Pulmonary artery endothelial cell (primary cell): ENCODE measurements around the gene PARP8. TPM values are rescaled to one million over a fixed set of nuclear protein-coding genes. Genes with fewer than 3 reads are reported as not detected.

ENCODE experiments used
- DNase-seq: peaks from one replicate; pipeline ENCODE4 v3.0.0-alpha.2; 2011; ENCODE audit warnings: low read depth, low spot score
- total RNA-seq: library from RNA; depleted of rRNA; stranded (reverse); fragments of >200 nt; gene quantifications from 2 replicates; pipeline ENCODE4 v1.2.3, GENCODE V29; 2014

The PARP8 gene
- total RNA-seq, 1 donor from 2014 or later = 0.13 TPM

DNA sequence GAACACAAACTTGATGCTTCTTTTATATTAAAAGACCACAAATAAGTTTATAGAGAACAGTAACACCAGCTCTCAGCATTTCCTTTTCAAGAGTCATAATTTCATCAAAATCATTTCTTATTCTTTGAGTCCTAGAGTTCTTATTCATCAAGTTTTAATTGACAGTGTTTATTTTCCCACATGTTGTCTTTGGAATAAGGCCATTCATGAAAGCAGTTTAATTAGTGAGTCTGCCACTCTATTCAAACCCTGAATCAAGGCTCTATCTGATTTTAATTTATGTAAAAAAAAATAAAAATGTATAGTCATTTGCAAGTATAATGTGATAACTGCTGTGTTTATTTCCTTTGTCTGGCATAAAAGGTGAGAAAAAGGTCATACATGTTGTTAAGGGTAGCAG lies 176.7 kb downstream of the PARP8 start:
- no peak for DNase-seq

DNA sequence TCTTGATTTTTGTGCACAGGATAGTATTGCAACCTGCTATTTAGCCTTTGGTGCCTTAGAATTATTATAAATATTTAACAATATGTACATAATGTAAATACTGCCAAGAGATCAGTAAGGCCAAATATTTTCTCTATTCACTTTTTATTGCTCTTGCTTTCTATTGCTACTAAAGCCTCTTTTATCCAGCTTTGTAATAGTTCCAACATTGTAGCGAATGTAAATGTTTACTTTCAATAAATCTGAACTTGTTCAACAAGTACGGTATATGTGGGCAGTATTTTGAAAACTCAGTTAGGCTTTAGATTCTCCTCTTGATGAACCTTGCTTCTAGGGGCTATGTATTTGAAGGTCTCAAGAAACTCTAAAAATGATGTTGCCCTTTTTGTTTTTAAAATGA lies 179.8 kb downstream of the PARP8 start:
- no peak for DNase-seq

DNA sequence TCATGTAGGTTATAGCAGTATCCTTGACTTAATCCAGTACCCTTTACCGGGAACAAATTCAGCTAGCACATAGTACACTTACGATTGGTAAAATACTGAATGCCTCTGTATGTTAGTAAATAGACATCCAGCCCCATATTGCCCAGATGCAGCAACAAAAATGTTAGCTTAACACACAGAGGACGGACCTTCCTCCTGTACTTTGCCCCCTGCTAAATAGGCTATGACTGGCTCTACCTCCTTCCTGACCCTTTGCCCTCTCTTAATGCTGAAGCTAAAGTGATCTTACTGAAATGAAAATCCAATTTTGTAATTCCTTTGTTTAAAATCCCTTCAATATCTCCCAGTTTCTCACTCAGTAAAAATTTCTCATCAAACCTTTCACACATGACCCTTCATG lies 183.1 kb downstream of the PARP8 start:
- no peak for DNase-seq

DNA sequence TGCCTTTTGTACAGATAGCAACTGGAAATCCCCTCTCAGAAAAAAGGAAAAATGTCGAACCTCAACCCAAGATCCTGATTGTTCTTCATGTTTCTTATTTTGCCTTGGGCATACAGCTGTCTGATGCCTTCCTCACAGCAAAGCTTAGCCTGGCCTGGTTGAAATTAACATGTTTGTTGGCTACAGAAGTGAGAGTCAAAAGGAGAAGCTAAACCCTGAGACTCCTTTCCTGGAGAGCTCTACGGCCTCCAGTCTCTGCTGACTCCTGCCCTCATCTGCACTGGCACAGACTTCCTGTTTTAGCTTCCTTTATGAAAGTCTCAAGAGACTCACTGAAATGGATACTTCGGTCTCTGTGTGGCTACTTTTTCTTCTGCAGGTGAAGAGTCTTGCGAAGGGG lies 186.7 kb downstream of the PARP8 start:
- DNase-seq = no peak

DNA sequence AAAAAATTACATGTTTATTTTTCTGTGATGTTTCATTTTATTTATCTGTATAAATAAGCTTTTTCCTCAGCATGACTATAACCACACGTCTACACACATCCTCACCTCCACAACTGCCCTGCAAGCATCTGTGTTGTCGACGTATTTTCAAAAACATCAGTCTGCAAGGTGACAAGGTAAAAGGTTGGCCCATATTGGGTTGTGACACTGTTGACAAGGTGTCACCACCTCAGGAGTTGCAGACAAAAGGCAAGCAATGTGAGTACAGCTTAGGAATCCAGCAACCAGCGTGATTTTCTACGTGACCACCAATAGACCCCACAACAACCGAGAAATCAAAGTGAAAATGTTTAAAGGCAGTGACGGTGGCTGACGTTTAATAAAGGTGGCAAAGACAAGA lies 187.6 kb downstream of the PARP8 start:
- DNase-seq = no peak

DNA sequence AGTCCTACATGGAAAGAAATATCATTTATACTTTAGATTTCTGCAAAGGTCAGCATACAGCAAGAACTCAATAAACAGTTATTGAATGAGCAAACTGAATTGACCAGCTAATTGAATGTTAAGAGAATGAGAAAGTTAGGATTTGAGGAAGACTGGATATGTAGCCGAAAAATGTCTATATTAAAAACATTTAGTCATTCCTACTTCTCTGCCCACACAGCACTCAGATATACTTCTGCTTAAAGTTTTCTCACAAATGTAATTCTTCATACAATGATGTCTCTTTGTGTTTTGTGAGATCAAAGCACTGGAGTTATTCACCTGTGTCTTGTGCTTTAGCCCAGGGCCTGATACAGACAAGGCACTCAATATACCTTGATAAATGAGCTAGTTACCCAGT lies 188.6 kb downstream of the PARP8 start:
- no peak for DNase-seq

DNA sequence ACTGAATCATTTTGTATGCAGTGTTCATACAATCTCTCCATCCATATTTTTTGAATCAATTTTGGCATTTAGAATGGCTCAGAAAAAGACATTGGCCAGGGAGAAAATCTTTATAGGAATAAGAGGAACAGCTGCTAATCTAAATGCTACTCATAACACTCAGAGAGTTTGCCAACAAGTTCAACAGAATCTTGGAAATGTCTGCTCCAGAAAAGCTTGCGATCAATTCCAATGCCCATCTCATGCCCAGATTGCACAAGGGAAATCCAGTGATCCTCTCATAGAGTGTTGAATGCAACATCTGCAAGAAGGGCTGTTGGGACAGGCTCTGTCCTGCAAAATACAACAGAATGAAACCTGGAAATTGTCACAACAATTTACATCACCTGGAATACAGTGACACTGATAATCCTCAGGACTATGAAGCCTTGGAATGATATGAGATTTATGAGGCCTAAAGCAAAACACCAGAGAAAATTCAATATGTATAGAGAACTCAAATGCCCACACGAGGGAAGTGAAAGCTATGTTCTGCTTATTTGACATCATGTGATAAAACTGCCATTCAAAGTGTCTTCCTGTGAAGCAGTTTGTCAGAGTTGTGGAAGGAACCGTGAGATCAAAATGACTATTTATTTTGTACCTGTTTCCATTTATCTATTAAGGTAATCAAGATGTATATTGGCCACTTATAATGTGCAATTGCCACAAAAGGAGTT lies 190.1 kb downstream of the PARP8 start:
- no peak for DNase-seq

DNA sequence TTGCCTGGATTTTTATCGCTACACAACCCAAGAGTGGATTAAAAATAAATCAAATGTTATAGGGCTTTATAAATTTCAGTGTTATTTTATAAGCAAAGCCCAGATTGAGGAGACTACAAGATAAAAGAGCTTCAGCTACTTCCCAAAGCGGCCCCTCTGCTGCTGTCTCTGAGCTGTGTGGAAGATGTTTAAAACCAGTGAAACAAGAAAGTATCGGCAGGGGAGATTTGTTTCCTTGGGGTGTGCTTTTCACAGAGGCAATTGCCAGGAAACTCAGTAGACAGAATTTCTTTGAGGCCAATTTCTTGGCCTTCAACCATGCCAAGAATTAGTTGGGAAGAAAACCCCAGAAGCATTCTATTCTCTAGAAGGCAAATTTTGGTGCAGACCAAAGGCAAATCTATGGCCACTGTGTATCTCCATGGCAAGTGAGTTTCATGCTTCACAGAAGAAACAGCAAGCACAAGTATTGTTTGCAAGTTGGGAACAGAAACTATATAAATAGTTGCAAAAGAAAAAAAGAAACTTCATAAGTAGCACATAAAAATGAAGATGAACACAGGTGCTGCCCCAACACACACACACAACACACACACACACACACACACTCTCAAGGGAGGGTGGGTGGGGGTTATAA lies 197.2 kb downstream of the PARP8 start:
- no peak for DNase-seq

DNA sequence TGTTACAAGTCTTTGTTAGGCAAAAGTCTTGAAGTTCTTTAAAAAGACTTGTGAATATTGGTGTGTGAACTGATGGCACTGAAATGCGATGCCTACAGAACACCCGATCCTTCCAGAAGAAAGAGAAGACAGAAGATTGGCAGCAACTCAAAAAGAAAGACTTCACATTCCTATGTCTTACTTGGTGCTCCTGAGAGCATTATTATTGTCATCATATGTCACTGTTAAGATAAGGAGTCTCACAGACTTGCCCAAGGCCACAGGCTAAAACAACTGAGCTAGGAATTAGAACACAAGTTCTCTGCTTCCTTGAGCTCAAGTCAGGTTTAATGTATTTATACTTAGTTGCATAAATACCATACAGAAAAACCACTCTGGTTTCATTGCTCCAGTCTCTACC lies 198.0 kb downstream of the PARP8 start:
- DNase-seq = no peak

DNA sequence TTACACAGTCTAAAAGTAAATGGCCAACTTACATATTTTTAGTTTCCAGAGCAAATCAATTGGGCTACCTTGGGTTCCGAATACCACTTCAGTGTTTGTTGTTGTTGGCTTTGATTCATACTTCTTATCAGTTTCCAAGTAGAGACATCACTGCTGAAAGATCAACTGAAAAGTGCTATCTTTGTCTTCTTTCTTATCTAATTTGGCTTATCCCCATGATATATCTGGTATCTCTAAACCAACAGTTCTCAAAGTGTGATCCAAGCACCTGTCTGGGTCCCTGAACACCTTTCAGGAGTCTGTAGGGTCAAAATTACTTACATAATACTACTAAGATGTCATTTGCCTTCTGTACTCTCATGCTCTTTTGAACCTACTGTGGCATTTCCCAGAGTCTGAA lies 200.0 kb downstream of the PARP8 start:
- DNase-seq = no peak

DNA sequence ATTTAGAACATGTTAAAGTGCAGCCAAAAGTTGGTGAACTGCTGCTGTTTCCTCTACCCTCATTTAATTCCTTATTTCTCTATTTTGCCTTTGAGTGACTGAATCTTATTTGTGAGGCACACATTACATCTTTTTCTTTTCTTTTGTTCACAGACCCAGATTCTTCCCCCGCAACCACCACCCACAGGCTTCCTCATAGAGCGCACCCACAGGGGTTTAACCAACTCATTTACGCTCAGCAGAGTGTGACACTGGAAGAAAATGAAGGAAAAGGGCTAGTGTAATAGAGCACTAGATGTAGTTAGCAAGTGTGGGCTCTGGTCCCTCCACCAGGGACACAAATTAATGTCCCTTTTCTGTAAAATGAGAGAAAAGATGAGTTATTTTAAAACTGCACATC lies 200.7 kb downstream of the PARP8 start:
- DNase-seq = no peak

DNA sequence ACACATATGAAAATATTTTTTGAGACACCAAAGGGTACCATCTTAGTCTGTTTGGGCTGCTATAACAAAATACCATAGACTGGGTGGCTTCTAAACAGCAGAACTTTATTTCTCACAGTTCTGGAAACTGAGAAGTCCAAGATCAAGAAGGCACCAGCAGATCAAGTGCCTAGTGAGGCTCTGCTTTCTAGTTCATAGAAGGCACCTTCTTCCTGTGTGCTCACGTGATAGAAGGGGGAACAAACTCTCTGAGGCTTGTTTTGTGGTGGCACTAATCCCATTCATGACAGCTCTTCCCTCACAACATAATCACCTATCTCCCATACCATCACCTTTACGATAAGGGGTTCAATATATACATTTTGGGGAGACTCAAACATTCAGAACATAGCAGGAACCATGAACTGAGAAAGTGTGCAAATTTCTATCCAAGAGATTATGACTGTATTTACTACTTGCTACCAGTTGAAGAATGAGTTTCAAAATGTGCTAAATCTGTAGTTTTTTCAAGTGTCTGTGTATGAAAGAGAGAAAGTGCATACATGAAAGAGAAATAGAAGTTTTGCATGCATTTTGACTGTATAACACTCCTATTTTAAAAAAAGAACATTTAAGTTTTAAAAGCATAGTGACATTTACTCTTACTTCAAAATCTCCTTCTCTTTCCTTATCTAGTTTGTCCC lies 207.3 kb downstream of the PARP8 start:
- DNase-seq = no peak

DNA sequence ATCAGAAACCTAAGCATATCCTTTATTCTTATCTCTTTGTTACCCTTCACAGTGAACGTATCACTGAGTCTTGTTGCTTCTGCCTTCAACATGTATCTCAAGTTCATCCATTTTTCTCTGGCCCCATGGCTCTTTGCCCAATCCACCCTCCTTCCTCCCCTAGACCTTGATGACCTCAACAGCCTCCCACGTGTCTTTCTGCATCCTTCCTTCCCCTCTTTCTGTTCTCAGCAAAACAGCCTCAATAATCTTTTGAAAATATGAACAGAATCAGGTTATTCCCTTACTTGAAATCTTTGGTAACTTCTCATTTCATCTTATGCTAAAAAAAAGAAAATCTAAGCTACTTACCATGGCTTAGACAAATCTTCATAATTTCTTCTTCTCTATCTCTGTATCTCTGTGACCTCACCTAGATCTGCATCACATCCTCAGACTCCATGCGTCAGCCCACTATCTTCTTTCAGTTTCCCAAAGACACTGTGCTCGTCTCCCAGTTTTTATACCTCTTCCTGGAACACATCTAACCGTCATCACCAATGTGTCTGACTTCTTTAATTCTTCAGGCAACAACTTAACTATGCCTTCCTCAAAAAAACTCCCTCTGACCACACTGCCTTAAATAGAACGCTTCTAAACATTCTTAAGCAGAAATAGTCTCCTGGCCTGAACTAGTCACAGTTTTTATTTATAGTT lies 208.0 kb downstream of the PARP8 start:
- DNase-seq = no peak

DNA sequence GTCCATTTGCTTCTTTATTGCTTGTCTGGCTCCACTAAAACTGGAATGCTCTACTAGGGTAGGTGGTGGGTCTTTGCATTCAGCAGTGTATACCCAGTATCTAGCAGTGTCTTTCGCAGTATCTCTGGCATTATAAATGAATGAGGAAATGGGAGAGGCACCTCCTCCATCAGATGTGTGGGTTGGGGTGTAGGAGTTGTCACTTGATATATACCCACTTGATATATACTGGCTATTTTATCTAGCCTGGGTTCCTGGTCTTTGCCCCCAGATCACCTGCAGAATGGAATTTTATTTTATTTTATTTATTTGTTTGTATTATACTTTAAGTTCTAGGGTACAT lies 208.5 kb downstream of the PARP8 start:
- DNase-seq = no peak

DNA sequence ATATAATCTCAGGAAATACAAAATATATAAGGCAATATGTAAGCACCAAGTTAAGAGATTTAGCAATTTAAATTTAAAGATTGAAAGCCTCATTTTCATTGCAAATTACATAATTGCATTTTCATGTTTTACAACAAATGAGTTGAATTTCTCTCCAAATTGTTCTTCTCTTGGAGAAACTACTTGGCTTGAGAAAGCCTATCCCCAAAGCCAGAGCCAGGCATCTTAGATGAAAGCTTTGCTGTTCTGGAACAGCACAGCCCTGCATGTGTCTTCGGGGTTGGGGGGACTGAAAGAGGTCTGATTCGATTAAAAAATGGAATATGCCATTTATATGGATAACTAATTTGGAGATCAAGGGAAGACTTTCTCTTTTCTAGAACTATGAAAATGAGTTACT lies 212.0 kb downstream of the PARP8 start:
- no peak for DNase-seq

DNA sequence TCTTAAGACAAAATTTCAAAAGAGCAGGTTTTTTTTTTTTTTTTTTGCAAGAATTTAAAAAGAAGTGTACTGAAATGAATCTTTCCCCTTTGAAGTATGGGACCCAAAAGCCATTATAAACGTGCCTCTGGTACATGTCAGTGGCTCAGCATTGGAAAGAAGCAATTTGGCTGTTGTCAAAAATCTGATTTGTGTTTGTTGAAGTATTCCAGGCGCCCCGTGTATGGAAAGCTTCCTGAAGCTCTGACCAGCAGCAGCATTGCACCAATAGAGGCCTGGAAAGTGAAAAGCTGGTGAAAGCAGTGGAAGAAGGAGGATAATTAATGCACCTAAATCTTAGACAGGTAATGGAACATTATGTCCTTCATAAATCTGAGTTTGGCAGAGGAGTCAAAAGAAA lies 215.0 kb downstream of the PARP8 start:
- no peak for DNase-seq

DNA sequence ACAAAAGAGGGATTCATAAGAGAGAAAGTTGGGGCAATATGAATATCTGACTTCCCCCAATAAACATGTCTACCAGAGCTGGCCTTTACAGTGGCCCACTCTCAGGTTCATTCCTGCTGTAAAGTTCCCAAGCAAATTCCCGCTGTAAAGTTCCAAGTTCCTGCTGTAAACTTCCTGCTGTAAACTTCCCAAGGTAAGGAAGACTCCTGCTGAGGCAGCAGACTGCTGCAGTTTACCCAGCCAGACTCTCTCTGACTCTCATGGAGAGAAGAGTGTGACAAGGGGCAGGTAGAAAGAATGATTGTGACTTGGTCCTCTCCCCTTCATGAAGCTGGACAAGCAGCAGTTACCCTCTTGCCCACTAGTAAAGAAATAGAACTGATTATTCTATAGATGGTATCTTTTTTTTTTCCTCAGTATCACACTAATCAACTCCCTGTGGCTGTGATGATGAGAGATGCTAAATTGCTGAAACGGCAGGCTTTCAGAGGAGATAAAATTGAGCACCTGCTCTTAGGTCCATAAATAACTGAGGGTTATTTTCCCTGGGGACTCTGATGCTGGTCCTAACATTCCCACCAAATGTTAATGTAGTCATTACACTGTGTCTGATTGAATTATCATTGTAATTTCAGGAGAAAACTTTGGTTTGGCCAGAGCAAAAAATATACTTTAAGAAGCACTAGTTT lies 220.4 kb downstream of the PARP8 start:
- no peak for DNase-seq

DNA sequence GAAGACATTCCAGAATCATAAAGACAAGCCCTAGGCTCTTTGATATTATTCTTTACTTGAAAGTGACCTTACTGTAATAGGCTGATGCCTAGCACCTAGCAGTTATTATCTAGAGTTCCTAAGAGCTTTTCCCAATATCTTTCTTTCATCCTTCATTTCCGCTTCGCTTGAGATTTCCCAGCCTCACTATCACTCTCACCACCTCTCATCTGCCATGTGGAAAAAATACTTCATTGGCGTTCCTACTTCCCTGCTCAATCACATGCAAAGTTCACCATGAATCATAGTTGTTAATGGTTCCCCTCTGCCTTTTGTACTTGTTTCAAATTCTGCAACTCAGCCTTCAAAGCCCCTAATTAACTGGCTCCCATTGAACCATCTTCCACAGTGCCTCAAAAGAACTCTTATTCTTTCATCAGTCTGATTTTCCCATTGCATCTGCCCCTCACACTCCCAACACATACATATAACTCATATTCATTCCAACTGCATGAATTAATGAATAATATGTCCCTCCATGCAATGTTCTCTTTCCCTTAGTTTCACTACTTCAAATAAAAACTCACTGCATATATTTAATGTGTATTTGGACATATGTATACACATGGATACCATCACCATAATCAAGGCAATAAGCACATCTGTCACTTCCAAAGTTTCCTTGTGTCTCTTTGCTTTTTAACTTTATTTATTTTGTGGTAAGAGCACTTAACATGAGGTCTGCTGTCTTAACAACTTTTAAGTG lies 221.6 kb downstream of the PARP8 start:
- no peak for DNase-seq

DNA sequence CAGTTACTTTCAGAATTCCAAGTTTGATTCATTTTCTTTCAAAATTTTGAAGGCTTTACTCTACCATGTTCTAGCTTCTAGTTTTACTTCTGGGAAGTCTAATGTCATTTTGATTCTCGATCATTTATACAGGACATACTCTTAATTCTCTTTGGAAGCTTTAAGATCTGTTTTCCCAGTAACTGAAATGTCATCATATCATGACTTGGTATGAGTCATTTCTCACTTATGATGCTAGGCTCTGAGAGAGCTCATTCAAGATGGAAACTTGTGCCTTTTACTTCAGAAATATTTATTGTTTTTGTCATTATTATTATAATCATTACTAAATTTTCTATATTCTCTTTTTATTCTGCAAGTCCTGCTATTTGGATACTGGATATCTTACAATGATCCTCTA lies 222.3 kb downstream of the PARP8 start:
- DNase-seq = no peak

DNA sequence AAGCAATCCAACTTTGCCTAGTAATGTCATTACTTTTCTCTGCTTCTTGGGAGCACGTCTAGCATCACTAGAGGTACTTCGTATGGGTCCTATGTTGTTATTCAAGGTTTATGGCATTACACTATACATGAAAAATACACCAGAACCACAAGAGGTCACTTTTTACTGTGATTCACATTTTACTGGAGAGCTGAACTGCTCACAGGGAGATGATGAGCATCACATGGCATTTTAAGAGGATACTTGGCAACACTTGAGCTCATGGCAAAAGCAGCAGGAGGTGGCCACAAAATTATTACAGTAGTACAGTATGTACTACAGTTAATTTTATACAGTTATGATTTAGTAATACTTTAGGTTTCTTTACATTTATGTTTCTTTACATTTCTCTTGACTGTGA lies 223.4 kb downstream of the PARP8 start:
- DNase-seq = no peak
